GM12891 (cell line): ENCODE measurements around the gene SEMA4C.

Experiments
- PAX5 ChIP-seq: IDR thresholded peaks from 2 replicates; pipeline ENCODE4 v1.6.1; 2011; ENCODE audit warnings: low read length, moderate library complexity, mild to moderate bottlenecking; ENCODE audit not compliant: insufficient read depth, severe bottlenecking
- POLR2A ChIP-seq: IDR thresholded peaks from 2 replicates; pipeline ENCODE4 v1.6.1; 2011; ENCODE audit warnings: low read depth, low read length, control low read depth
- POLR2AphosphoS5 ChIP-seq: IDR thresholded peaks from 2 replicates; pipeline ENCODE4 v1.6.1; 2011; ENCODE audit warnings: low read depth, low read length, control low read depth
- POU2F2 ChIP-seq: IDR thresholded peaks from 2 replicates; pipeline ENCODE4 v1.6.1; 2011; ENCODE audit warnings: low read depth, mild to moderate bottlenecking, control low read depth, low read length, moderate library complexity
- SPI1 ChIP-seq: IDR thresholded peaks from 2 replicates; pipeline ENCODE4 v1.6.1; 2011; ENCODE audit warnings: low read depth, low read length, control low read depth
- TAF1 ChIP-seq: IDR thresholded peaks from 2 replicates; pipeline ENCODE4 v1.6.1; 2011; ENCODE audit warnings: low read depth, low read length, control low read depth

GRCh38 chr2:96809951-96810782 lies 59.7 kb downstream of the SEMA4C start:
- no peak for TF ChIP-seq POLR2AphosphoS5
- TF ChIP-seq POLR2A: no peak
- no peak for TF ChIP-seq TAF1
- no peak for TF ChIP-seq POU2F2
- no peak for TF ChIP-seq PAX5
- TF ChIP-seq SPI1: no peak
